IPS-NIHi11 (cell line): ENCODE results near the gene TBC1D5.
"Not testable (repeated sequence)": the region's sequence is repeated elsewhere in the genome, so short reads cannot be mapped to it uniquely, and the experiment has no call there.

ENCODE experiments used
- DNase-seq: peaks from one replicate; pipeline ENCODE4 v3.0.0; 2012; ENCODE audit warnings: mixed read lengths, low spot score

The TBC1D5 gene

GRCh38 chr3:17542591-17542990, 199.8 kb downstream of the TBC1D5 start:
- no peak for DNase-seq

DNA sequence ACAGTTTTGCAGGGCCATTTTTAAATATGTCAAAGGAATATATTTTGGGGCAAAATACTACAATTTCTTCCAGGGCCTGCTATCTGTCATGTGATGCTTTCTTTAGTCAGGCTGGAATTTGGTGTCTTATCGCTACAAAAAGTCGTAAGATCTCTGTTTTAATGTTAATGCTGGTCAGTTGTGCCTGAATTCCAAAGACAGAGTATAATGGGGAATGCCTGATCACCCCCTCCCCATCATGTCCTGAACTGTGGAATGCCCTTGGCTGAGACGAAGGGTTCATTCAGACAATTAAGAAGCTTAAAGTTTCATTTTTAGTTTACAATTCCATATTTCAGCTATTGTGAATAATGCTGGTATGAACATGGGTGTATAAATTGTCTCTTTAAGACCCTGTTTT, 203.0 kb downstream of the TBC1D5 start:
- no peak for DNase-seq

DNA sequence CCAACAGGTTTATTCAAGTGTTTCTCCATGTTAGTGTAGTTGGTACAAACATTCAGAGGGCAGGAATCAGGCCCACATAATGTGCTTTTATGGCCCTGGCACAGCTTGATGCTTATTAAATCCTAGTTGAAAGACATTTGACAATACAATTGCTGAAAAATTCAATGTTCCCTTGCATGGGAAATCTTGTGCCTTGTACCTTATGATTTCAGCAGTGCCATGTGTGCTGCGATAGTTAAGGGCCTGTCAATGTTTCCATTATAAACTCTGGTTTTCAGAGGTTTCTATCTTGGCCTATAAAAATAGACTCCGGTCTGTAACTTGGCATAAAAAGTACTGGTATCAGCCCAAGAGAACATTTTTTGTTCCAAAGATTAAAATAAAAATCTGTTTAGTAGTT, 207.2 kb downstream of the TBC1D5 start:
- DNase-seq: no peak

DNA sequence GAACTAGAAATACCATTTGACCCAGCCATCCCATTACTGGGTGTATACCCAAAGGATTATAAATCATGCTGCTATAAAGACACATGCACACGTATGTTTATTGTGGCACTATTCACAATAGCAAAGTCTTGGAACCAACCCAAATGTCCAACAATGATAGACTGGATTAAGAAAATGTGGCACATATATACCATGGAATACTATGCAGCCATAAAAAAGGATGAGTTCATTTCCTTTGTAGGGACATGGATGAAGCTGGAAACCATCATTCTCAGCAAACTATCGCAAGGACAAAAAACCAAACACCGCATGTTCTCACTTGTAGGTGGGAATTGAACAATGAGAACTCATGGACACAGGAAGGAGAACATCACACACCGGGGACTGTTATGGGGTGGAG, 210.0 kb downstream of the TBC1D5 start:
- DNase-seq: not testable (repeated sequence)

DNA sequence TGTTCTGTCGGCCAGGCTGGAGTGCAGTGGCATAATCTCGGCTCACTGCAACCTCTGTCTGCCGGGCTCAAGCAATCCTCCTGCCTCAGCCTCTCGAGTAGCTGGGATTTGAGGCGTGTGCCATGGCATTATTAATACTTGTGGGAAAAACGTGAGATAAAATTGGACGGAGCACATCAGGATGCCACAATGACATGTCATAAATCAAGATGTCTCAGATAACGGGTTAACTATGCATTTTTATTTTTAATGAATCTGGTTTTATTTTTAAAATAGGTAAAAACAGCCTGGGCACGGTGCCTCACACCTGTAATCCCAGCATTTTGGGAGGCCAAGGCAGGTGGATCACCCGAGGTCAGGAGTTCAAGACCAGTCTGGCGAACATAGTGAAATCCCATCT, 212.8 kb downstream of the TBC1D5 start:
- DNase-seq: no peak

DNA sequence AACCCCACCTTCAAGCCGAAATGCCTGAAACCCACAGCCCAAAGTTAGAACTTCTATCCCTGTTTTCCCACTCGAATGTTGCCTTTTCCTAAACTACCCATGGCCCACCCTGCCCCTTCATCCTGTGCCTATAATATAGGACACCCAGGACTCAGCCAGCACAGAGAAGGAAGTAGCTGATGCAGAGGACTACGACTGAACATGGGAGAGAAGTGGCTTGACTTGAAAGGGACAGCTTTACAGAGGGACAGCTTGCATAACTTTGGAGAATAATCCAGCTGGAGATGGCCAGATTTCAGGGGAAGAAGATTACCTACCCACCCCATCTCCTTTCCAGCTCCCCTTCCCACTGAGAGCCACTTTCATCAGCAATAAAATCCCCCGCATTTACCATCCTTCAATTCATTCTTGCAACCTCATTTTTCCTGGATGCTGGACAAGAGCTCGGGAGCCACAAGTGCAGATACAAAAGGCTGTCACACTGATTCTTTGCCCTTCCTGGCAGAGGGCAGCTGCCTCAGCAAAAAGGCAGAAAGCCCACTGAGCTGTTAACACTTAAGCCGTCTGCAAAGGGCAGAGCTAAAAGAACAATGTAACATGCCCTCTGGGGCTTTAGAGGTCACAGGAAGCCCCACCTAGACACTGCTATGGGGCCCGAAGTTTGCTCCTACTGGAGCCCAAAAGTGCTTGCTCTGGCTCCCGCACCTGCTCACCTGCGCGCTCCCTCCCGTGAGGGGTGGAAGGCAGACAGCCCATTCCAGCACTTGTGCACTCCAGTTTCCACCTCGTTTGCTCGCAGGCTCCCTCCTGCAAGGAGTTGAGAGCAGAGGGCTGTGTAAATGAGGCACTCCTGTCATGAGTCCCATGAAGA, 224.0 kb downstream of the TBC1D5 start:
- DNase-seq: no peak

DNA sequence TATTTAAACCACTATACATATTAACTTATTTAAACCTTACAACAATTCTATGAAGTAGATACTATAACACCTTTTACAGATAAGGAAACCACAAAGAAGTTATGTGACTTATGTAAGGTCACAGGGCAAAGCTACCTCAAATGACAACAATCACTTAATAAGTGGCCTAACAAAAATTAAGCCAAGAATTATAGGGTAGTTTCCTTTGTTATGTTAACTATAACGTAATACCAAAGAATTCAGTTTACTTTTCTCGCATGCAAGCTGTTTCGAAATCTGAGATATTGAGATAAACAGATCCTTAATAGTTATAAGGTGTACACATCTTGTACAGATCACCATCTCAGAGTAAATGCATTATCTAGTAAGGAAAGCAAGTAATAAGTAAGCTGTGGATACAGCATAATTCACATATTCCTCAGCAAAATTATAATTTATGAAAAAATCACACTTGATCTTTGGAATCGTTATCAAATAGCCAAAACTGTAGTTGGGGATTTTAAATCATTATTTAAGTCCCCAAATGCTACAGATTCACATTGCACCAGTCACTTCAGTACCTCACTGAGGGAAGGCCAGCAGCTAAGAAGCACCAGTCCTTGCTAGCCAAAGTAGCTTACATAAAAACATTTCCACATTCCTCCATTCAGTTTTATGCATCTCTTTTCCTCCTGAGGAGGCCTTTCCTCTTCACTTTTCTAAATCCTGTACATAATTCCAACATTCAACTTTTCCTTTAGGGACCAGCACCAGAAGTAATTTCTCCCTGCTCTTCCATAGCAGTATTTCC, 226.8 kb downstream of the TBC1D5 start:
- no peak for DNase-seq

DNA sequence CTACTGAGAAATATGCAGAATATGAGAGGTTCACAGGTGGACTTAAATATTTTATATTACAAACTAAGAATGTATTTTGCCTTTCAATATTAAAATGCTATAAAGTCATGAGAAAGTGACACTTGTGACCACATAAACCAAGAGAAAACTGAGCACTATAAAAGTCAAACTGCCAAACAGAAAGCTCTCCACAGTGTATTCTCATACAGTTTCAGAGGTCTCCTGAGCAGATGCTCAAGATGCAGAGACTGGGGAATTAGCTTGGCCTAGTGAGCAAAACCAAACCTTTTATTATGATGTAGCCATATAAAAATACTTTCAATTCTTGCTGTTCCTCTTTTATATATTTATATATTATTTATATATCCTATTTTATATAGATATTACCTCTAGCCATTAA, 227.8 kb downstream of the TBC1D5 start:
- no peak for DNase-seq

GRCh38 chr3:17510265-17510664, 232.2 kb downstream of the TBC1D5 start:
- no peak for DNase-seq

- DNase-seq: no peak
Observed at GRCh38 chr3:17508180-17508752, 234.2 kb downstream of the TBC1D5 start.

- no peak for DNase-seq
Observed at GRCh38 chr3:17507480-17507879, 235.0 kb downstream of the TBC1D5 start.

- DNase-seq: no peak
Observed at GRCh38 chr3:17505856-17506255, 236.6 kb downstream of the TBC1D5 start.

- DNase-seq: no peak
Observed at GRCh38 chr3:17501745-17502144, 240.7 kb downstream of the TBC1D5 start.

- no peak for DNase-seq
Observed at GRCh38 chr3:17500618-17501017, 241.8 kb downstream of the TBC1D5 start.

DNA sequence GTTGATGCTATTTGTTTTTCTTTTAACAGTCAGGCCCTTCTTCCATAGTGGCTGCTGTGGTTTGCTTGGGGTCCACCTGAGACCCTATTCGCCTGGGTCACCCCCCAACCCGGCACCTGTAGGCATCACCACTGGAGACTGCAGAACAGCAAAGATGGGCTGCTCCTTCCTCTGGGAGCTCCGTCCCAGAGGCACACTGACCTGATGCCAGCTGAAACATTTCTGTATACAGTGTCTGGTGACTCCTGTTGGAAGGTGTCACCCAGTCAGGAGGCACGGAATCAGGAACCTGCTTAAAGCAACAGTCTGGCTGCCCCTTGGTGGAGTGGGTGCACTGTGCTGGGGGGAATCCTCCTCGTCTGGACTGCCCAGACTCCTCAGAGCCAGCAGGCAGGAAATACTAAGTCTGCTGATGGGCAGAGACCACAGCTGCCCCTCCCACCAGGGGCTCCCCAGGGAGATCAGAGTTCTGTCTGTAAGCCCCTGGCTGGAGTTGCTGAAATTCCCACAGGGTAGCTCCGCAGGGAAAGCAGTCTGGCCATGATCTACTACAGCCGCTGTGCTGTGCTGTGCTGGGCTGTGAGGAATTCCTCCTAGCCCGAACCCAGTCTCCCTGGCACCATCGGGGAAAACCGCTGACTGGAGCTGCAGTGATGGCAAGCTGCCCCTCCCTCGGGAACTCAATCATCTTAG, 248.2 kb downstream of the TBC1D5 start:
- DNase-seq: peak; percentile 31

- DNase-seq: no peak
Observed at GRCh38 chr3:17491601-17492000, 250.8 kb downstream of the TBC1D5 start.

DNA sequence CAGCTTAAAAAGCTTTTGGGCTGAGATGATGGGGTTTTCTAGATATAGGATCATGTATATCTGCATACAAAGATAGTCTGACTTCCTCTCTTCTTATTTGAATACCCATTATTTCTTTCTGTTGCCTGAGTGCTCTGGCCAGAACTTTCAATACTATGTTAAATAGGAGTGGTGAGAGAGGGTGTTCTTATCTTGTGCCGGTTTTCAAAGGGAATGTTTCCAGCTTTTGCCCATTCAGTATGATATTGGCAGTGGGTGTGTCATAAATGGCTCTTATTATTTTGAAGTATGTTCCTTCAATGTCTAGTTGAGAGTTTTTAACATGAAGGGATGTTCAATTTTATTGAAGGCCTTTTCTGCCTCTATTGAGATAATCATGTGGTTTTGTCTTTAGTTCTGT, 251.2 kb downstream of the TBC1D5 start:
- not testable (repeated sequence) for DNase-seq

- no peak for DNase-seq
Observed at GRCh38 chr3:17489139-17489538, 253.3 kb downstream of the TBC1D5 start.

- DNase-seq: no peak
Observed at GRCh38 chr3:17481116-17481515, 261.3 kb downstream of the TBC1D5 start.

DNA sequence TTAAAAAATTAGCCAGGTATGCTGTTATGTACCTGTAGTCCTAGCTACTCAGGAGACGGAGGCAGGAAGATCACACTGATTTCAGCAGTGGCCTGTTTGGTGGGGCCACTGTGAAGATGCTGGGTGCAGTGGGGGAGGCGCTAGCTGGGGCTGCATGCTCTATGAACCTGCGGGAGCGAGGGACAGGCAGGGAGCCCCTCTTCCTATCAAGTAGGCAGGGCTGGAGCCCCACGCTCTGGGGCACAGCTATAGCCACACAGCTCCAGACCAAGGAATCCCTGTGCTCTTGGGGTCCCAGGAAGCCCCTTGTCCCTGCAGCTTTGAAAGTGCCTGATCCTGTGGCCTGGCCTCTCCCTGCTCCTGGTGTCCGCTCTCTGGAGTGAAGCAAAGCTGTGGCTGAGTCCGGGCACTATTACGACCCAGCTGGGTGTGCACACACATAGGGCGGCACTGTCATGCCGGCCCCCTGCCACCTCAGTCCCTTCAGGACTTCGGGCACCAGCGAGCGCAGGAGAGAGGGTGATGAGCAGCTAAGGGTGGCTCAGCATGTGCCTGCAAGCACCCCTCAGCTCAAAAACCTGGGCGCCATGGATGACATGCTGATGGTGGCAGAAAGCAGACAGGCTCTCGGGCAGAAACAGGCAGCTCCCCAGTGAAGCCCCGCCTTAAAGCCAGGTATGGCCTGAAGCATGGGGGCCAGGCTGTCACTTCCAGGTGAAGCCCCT, 262.6 kb downstream of the TBC1D5 start:
- no peak for DNase-seq

GRCh38 chr3:17478673-17479072, 263.8 kb downstream of the TBC1D5 start:
- no peak for DNase-seq

DNA sequence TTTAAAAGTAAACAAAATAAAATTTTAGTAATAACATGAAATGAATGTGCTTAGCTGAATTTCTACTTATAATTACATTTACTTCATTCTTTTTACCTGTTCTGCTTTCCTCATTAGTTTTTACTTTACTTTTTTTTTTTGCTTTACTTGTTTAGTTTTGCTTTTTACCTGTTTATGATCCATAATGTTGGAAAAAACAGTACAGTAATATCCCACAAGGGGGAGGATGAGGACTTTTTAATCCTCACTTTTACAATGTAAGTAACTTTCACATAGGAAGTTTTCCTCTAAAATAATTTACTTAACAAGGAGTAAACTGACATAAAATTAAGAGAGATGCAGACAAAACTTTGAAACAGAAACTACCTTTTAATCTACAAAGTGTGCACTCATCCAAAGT, 268.7 kb downstream of the TBC1D5 start:
- DNase-seq: no peak
